Prostate gland (tissue), 2 donors: ENCODE data around the gene PCBD2.

Source experiments
- CTCF ChIP-seq, 4 experiments: fragments of 200-600 bp in 2 of 4; fragments of 450-650 bp in 2 of 4; sonication (generic) in 2 of 4; IDR thresholded peaks; 1 replicate in 3 of 4; 2 replicates in 1 of 4; pipeline ENCODE4 v1.5.1; 2016 to 2019; ENCODE audit warnings: antibody characterized with exemption in 4 of 4, mild to moderate bottlenecking in 2 of 4, moderate library complexity in 2 of 4
- POLR2AphosphoS5 ChIP-seq: sonication (generic); formaldehyde crosslinking; IDR thresholded peaks from one replicate; pipeline ENCODE4 v1.6.1; 2017; ENCODE audit warnings: antibody characterized with exemption

GRCh38 chr5:134968055-134968454 lies 63.1 kb downstream of the PCBD2 start:
- TF ChIP-seq CTCF (IDR thresholded peaks at IDR 0.05) = no peak
- no peak for TF ChIP-seq POLR2AphosphoS5
